PFSK-1 (cell line): ENCODE measurements around the gene SARM1.

Experiments
- POLR2AphosphoS5 ChIP-seq: IDR thresholded peaks from 2 replicates; pipeline ENCODE4 v1.6.1; 2012; ENCODE audit warnings: low read depth, mild to moderate bottlenecking, control low read depth, low read length, moderate library complexity
- REST ChIP-seq, 2 experiments: IDR thresholded peaks; 2 replicates each; pipeline versions ENCODE4 v1.6.1 to v1.8.0; 2011 to 2012; ENCODE audit warnings: low read depth in 2 of 2, low read length in 2 of 2, control low read depth in 1 of 2, inconsistent platforms in 1 of 2, mild to moderate bottlenecking in 1 of 2, moderate library complexity in 1 of 2; ENCODE audit not compliant: insufficient read depth in 1 of 2
- SIN3A ChIP-seq: IDR thresholded peaks from 2 replicates; pipeline ENCODE4 v1.6.1; 2012; ENCODE audit warnings: mild to moderate bottlenecking, low read length, moderate library complexity, borderline replicate concordance; ENCODE audit not compliant: insufficient read depth
- TAF1 ChIP-seq: IDR thresholded peaks from 2 replicates; pipeline ENCODE4 v1.6.1; 2012; ENCODE audit warnings: low read length, control low read depth, borderline replicate concordance; ENCODE audit not compliant: insufficient read depth

GRCh38 chr17:28415886-28416285, 44.4 kb downstream of the SARM1 start:
- TF ChIP-seq REST (IDR thresholded peaks at IDR 0.05; ENCODE audit: insufficient read depth in 1 of 2, low read depth in 2 of 2, low read length in 2 of 2) (no peak), POLR2AphosphoS5 (no peak), SIN3A (no peak), TAF1 (no peak)
